Endothelial cell of umbilical vein (primary cell): ENCODE measurements around the gene PLD1.
"Not testable (repeated sequence)": the region's sequence is repeated elsewhere in the genome, so short reads cannot be mapped to it uniquely, and the experiment has no call there.

Experiments
- CTCF ChIP-seq, 2 donors: IDR thresholded peaks; 1 replicate in 1 of 2; 2 replicates in 1 of 2; pipeline ENCODE4 v1.5.1; 2011; ENCODE audit warnings: low read length in 2 of 2, mild to moderate bottlenecking in 2 of 2, moderate library complexity in 2 of 2, control low read depth in 1 of 2, inconsistent platforms in 1 of 2, low read depth in 1 of 2; ENCODE audit not compliant: insufficient read depth in 1 of 2; ENCODE audit errors: extremely low read depth in 1 of 2
- EZH2 ChIP-seq: IDR thresholded peaks from 2 replicates; pipeline ENCODE4 v1.6.1; 2012; ENCODE audit warnings: borderline replicate concordance, low read depth, mild to moderate bottlenecking, moderate library complexity, low read length, inconsistent platforms; ENCODE audit not compliant: severe bottlenecking
- JUN ChIP-seq: IDR thresholded peaks from 2 replicates; pipeline ENCODE4 v1.6.1; 2011; ENCODE audit warnings: borderline replicate concordance, low read depth; ENCODE audit not compliant: insufficient read length, insufficient read depth
- POLR2A ChIP-seq: IDR thresholded peaks from 2 replicates; pipeline ENCODE4 v1.6.1; 2012; ENCODE audit warnings: low read depth, mild to moderate bottlenecking, control low read depth, low read length
- POLR2AphosphoS5 ChIP-seq: IDR thresholded peaks from 2 replicates; pipeline ENCODE4 v1.6.1; 2012; ENCODE audit warnings: low read depth, mild to moderate bottlenecking, control low read depth, low read length, moderate library complexity; ENCODE audit not compliant: insufficient read depth

GRCh38 chr3:171626799-171627198 lies 183.5 kb downstream of the PLD1 start:
- not testable (repeated sequence) for TF ChIP-seq CTCF (IDR thresholded peaks at IDR 0.05; ENCODE audit: extremely low read depth in 1 of 2, insufficient read depth in 1 of 2, low read depth in 1 of 2, low read length in 2 of 2); POLR2A; JUN; EZH2; POLR2AphosphoS5
